Nephron progenitor cell (in vitro differentiated cells): ENCODE data around the gene SMG9.

ENCODE experiments used
- DNase-seq: peaks from one replicate; pipeline ENCODE4 v3.0.0; 2021
- H3K27ac Mint-ChIP-seq: 2 replicates; pipeline ENCODE4 v1.8.0; 2021; ENCODE audit warnings: mild to moderate bottlenecking, moderate library complexity, mixed read lengths
- H3K27me3 Mint-ChIP-seq: 2 replicates; pipeline ENCODE4 v1.8.0; 2021; ENCODE audit warnings: mild to moderate bottlenecking, low read depth, mixed read lengths; ENCODE audit not compliant: poor library complexity
- H3K36me3 Mint-ChIP-seq: 2 replicates; pipeline ENCODE4 v1.8.0; 2021; ENCODE audit warnings: low read depth, mixed read lengths
- H3K4me1 Mint-ChIP-seq: 2 replicates; pipeline ENCODE4 v1.8.0; 2021; ENCODE audit warnings: mixed read lengths
- H3K4me3 Mint-ChIP-seq: 2 replicates; pipeline ENCODE4 v1.8.0; 2021; ENCODE audit warnings: mild to moderate bottlenecking, moderate library complexity, mixed read lengths
- H3K9me3 Mint-ChIP-seq: 2 replicates; pipeline ENCODE4 v1.8.0; 2021; ENCODE audit warnings: mild to moderate bottlenecking, moderate library complexity, mixed read lengths
- CTCF ChIP-seq: fragments of 200-600 bp; sonication (generic); IDR thresholded peaks from 2 replicates; pipeline ENCODE4 v1.5.0; 2021; ENCODE audit warnings: antibody characterized with exemption

The SMG9 gene

GRCh38 chr19:43681821-43682220 lies 72.9 kb downstream of the SMG9 start:
- Mint-ChIP-seq H3K9me3 (no peaks in the 10 kb centered on the region), H3K36me3 (no peaks in the 10 kb centered on the region), H3K27me3 (peaks cover 25% of the 10 kb centered on the region), H3K4me3 (no peak overlapping the region), H3K27ac (no peak overlapping the region), H3K4me1 (peaks cover 10% of the 10 kb centered on the region)
- DNase-seq: no peak
- TF ChIP-seq CTCF: no peak

DNA sequence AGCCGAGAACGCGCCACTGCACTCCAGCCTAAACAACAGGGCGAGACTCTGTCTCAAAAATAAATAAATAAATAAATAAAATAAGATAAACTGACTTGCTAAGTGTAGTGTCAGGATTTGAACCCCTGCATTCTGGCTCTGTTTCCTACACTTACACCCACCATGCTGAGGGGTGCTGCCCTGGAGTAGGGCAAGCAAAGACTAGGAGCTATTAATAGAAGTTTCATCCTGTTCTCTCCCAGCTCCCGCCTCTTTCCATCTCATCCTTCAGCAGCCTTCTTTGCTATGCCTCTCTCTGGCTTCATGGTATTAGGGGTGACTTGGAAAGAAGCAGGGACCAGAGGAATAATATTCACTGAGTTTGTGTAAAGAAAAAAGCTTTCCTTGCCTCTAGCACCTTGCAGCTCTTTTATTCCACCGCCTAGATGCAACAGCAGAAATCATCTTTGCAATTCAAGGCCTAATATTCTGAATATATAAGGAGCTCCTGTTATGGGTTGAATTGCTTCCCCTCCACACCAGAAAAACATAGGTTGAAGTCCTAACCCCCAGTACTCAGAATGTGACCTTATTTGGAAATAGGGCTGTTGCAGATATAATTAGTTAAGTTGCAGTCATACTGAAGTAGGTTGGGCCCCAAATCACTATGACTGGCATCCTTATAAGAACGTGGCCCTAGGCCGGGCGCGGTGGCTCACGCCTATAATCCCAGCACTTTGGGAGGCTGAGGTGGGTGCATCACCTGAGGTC lies 76.1 kb downstream of the SMG9 start:
- no peaks in the 10 kb centered on the region for H3K36me3 Mint-ChIP-seq
- no peak for TF ChIP-seq CTCF
- H3K4me1 Mint-ChIP-seq: peaks cover 8% of the 10 kb centered on the region
- peaks cover 30% of the 10 kb centered on the region for H3K27me3 Mint-ChIP-seq
- DNase-seq: no peak
- H3K4me3 Mint-ChIP-seq: no peak overlapping the region
- H3K9me3 Mint-ChIP-seq: no peaks in the 10 kb centered on the region
- no peak overlapping the region for H3K27ac Mint-ChIP-seq
